Erythroblast (primary cell): ENCODE measurements around the gene PDZRN4.

Experiments
- GATA1 ChIP-seq: IDR thresholded peaks from 2 replicates; pipeline ENCODE4 v1.6.1; 2011; ENCODE audit warnings: low read depth, mild to moderate bottlenecking, control low read depth, low read length, moderate library complexity
- POLR2A ChIP-seq: IDR thresholded peaks from 2 replicates; pipeline ENCODE4 v1.6.1; 2011; ENCODE audit warnings: mild to moderate bottlenecking, low read length

DNA sequence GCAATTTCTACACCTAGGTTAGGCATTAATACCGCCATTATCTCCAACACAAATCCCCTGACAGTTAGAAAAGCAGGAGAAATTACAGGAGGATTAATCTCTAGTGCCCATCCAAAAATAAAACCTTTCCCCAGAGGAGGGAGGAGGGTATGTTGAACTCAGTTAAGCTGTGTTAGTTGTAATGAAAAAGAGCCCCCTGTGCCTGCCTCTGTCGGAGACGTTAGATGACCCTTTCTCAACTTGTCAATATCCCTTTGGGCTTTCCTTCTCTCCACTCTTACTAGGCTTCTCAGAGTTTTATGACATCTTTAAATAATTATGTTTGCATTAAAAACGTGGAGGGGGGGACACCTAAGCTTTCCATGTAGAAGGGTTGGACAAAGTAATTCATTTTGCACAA, 278.2 kb downstream of the PDZRN4 start:
- TF ChIP-seq POLR2A, result no peak
- no peak for TF ChIP-seq GATA1
